Ecto neural progenitor cell (in vitro differentiated cells): ENCODE measurements around the gene SERPINA1.

Experiments used
- DNase-seq: peaks from one replicate; pipeline ENCODE4 v3.0.0-alpha.2; 2018; ENCODE audit warnings: low spot score

Gene SERPINA1

GRCh38 chr14:94397289-94398181, 9.1 kb upstream of the SERPINA1 start:
- no peak for DNase-seq

GRCh38 chr14:94396628-94397225, 8.3 kb upstream of the SERPINA1 start:
- no peak for DNase-seq

GRCh38 chr14:94395888-94396574, 7.6 kb upstream of the SERPINA1 start:
- DNase-seq: no peak

GRCh38 chr14:94395282-94395887, 7.0 kb upstream of the SERPINA1 start:
- DNase-seq: no peak

GRCh38 chr14:94394581-94395207, 6.3 kb upstream of the SERPINA1 start:
- DNase-seq: no peak

GRCh38 chr14:94394025-94394493, 5.7 kb upstream of the SERPINA1 start:
- DNase-seq: no peak

- no peak for DNase-seq
Observed at GRCh38 chr14:94393474-94393873, 5.1 kb upstream of the SERPINA1 start.

GRCh38 chr14:94392510-94392935, 4.1 kb upstream of the SERPINA1 start:
- no peak for DNase-seq

- no peak for DNase-seq
Observed at GRCh38 chr14:94391281-94391975, 3.0 kb upstream of the SERPINA1 start.

- peak; percentile 46 for DNase-seq
Observed at GRCh38 chr14:94390372-94391086, 2.1 kb upstream of the SERPINA1 start.

GRCh38 chr14:94389731-94390371, 1.4 kb upstream of the SERPINA1 start:
- no peak for DNase-seq

- DNase-seq: no peak
Observed at GRCh38 chr14:94389104-94389469, 685 bp upstream of the SERPINA1 start.

GRCh38 chr14:94388027-94388383, 397 bp downstream of the SERPINA1 start:
- no peak for DNase-seq

- no peak for DNase-seq
Observed at GRCh38 chr14:94387051-94388026, 1.1 kb downstream of the SERPINA1 start.

- DNase-seq: no peak
Observed at GRCh38 chr14:94386085-94387031, 2.0 kb downstream of the SERPINA1 start.

GRCh38 chr14:94385553-94386057, 2.8 kb downstream of the SERPINA1 start:
- no peak for DNase-seq

- DNase-seq: peak; percentile 29
Observed at GRCh38 chr14:94384342-94384741, 4.1 kb downstream of the SERPINA1 start.

GRCh38 chr14:94383777-94384176, 4.6 kb downstream of the SERPINA1 start:
- no peak for DNase-seq
